Neural progenitor cell (in vitro differentiated cells): ENCODE measurements around the gene PRKCD. TPM values are rescaled to one million over a fixed set of nuclear protein-coding genes. Genes with fewer than 3 reads are reported as not detected.

ENCODE experiments used
- DNase-seq: peaks from one replicate; pipeline ENCODE4 v3.0.0-alpha.2; 2016; ENCODE audit warnings: low spot score
- H2AFZ ChIP-seq: fragments of 200-600 bp; sonication (generic); replicated peaks from 2 replicates; pipeline ENCODE4 v1.6.1; 2016; ENCODE audit warnings: antibody characterized with exemption
- H3F3A ChIP-seq: fragments of 200-600 bp; sonication (generic); 2 replicates; pipeline ENCODE4 v1.6.1; 2016; ENCODE audit warnings: antibody characterized with exemption, low read depth
- H3K27ac ChIP-seq: fragments of 200-600 bp; sonication (generic); 2 replicates; pipeline ENCODE4 v1.5.1; 2016; ENCODE audit warnings: mild to moderate bottlenecking
- H3K27me3 ChIP-seq: fragments of 200-600 bp; sonication (generic); 2 replicates; pipeline ENCODE4 v1.6.1; 2016; ENCODE audit warnings: mild to moderate bottlenecking, moderate library complexity
- H3K36me3 ChIP-seq: fragments of 200-600 bp; sonication (generic); 2 replicates; pipeline ENCODE4 v1.5.1; 2016
- H3K4me1 ChIP-seq: fragments of 200-600 bp; sonication (generic); 2 replicates; pipeline ENCODE4 v1.6.1; 2016; ENCODE audit warnings: mixed run types
- H3K4me2 ChIP-seq: fragments of 200-600 bp; sonication (generic); 2 replicates; pipeline ENCODE4 v1.6.1; 2016
- H3K4me3 ChIP-seq: fragments of 200-600 bp; sonication (generic); 2 replicates; pipeline ENCODE4 v1.5.1; 2016
- H3K79me2 ChIP-seq: fragments of 200-600 bp; sonication (generic); 2 replicates; pipeline ENCODE4 v1.6.1; 2016; ENCODE audit warnings: low read depth
- H3K9ac ChIP-seq: fragments of 200-600 bp; sonication (generic); 2 replicates; pipeline ENCODE4 v1.6.1; 2016
- H3K9me3 ChIP-seq: fragments of 200-600 bp; sonication (generic); 2 replicates; pipeline ENCODE4 v1.5.1; 2016; ENCODE audit warnings: low read depth
- H4K20me1 ChIP-seq: fragments of 200-600 bp; sonication (generic); 2 replicates; pipeline ENCODE4 v1.6.1; 2016; ENCODE audit warnings: low read depth
- H3K27ac Mint-ChIP-seq: 3 replicates; pipeline ENCODE4 v1.8.0; 2021; ENCODE audit warnings: mixed read lengths
- H3K27me3 Mint-ChIP-seq: 2 replicates; pipeline ENCODE4 v1.8.0; 2022; ENCODE audit warnings: low read depth, mild to moderate bottlenecking, inconsistent platforms, moderate library complexity, mixed read lengths; ENCODE audit not compliant: insufficient read depth
- H3K36me3 Mint-ChIP-seq: 3 replicates; pipeline ENCODE4 v1.8.0; 2021; ENCODE audit warnings: mixed read lengths
- H3K4me1 Mint-ChIP-seq: 3 replicates; pipeline ENCODE4 v1.8.0; 2021; ENCODE audit warnings: mixed read lengths
- H3K4me3 Mint-ChIP-seq: 3 replicates; pipeline ENCODE4 v1.8.0; 2021; ENCODE audit warnings: mild to moderate bottlenecking, moderate library complexity, mixed read lengths
- H3K9me3 Mint-ChIP-seq: 3 replicates; pipeline ENCODE4 v1.8.0; 2020; ENCODE audit warnings: mixed read lengths
- CTCF ChIP-seq: fragments of 200-600 bp; sonication (generic); IDR thresholded peaks from 2 replicates; pipeline ENCODE4 v1.5.1; 2017; ENCODE audit warnings: antibody characterized with exemption, mild to moderate bottlenecking
- EZH2 ChIP-seq: fragments of 200-600 bp; sonication (generic); IDR thresholded peaks from 2 replicates; pipeline ENCODE4 v1.6.1; 2017; ENCODE audit warnings: antibody characterized with exemption, mild to moderate bottlenecking, moderate library complexity
- EZH2phosphoT487 ChIP-seq: fragments of 200-600 bp; sonication (generic); IDR thresholded peaks from 2 replicates; pipeline ENCODE4 v1.6.1; 2017; ENCODE audit warnings: antibody characterized with exemption
- total RNA-seq: library from RNA; depleted of rRNA; stranded (reverse); fragments of >200 nt; gene quantifications from 2 replicates; pipeline ENCODE4 v1.2.3, GENCODE V29; 2015; ENCODE audit warnings: low replicate concordance

Gene PRKCD
- total RNA-seq, 1 donor from 2014 or later = 8.9 TPM

DNA sequence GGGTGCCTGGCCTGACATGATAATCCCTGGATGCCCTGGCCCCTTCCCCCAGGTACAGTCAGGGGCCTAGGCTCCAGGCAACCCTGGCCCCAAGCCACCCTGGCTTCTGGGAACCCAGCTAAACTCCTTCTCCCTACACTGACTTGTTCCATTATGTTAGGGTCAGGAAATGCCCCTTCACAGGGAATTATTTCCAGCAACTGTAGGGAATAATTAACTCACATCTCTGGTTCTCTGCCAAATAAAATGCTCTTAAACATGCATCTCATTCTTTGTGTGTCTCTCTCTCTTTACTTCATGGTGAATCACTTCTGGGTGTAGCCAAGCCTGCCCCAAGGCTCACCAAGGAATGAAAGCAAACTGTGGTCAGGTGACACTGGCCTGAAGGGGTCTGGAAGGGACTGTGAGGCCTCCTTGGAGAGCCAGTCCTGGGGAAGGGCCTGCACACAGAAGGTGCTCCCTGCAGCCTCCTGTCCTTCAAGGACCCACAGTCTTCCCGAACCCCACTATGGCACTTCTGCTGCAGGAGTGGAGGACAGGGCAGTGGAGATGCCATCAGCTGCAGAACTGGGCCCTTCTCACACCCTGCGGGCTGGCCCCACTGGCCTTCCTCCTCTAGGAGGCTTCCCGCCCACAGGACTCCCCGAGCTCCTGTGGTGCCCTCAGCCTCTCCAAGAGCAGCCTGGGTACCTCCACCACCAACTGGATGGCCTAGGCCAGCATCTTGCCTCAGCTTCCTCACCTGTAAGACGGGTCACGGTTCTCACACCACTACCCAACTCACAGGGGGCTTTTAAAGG, 77.2 kb downstream of the PRKCD start:
- Histone ChIP-seq H3K4me1 (peaks cover 8% of the 10 kb centered on the region), H3F3A (no peaks in the 10 kb centered on the region), H3K79me2 (peaks cover 25% of the 10 kb centered on the region), H3K9me3 (no peaks in the 10 kb centered on the region), H3K4me2 (no peak overlapping the region), H4K20me1 (peaks cover 49% of the 10 kb centered on the region), H3K4me3 (no peak overlapping the region), H3K27me3 (no peaks in the 10 kb centered on the region), H3K9ac (no peak overlapping the region), H2AFZ (no peak overlapping the region), H3K27ac (no peak overlapping the region), H3K36me3 (no peaks in the 10 kb centered on the region)
- peaks cover 17% of the 10 kb centered on the region for H3K4me1 Mint-ChIP-seq
- H3K27ac Mint-ChIP-seq = no peak overlapping the region
- no peaks in the 10 kb centered on the region for H3K9me3 Mint-ChIP-seq
- H3K27me3 Mint-ChIP-seq = peaks cover 2% of the 10 kb centered on the region
- peaks cover 25% of the 10 kb centered on the region for H3K36me3 Mint-ChIP-seq
- H3K4me3 Mint-ChIP-seq = no peak overlapping the region
- TF ChIP-seq EZH2 = no peak
- TF ChIP-seq EZH2phosphoT487 = no peak
- TF ChIP-seq CTCF = no peak
- no peak for DNase-seq

GRCh38 chr3:53238886-53239285, 77.9 kb downstream of the PRKCD start:
- H3K27me3 Mint-ChIP-seq = peaks cover 4% of the 10 kb centered on the region
- H4K20me1 ChIP-seq = peaks cover 54% of the 10 kb centered on the region
- H3K4me1 Mint-ChIP-seq = peaks cover 22% of the 10 kb centered on the region
- H3K4me3 ChIP-seq = no peak overlapping the region
- H2AFZ ChIP-seq = no peak overlapping the region
- no peaks in the 10 kb centered on the region for H3K9me3 ChIP-seq
- no peaks in the 10 kb centered on the region for H3K9me3 Mint-ChIP-seq
- H3K27ac ChIP-seq = no peak overlapping the region
- H3K4me1 ChIP-seq = peaks cover 14% of the 10 kb centered on the region
- no peak overlapping the region for H3K4me2 ChIP-seq
- H3K9ac ChIP-seq = no peak overlapping the region
- no peaks in the 10 kb centered on the region for H3K27me3 ChIP-seq
- H3K36me3 Mint-ChIP-seq = peaks cover 22% of the 10 kb centered on the region
- H3K79me2 ChIP-seq = peaks cover 31% of the 10 kb centered on the region
- no peak overlapping the region for H3K4me3 Mint-ChIP-seq
- H3K27ac Mint-ChIP-seq = no peak overlapping the region
- no peaks in the 10 kb centered on the region for H3K36me3 ChIP-seq
- no peak for DNase-seq
- H3F3A ChIP-seq = no peaks in the 10 kb centered on the region
- TF ChIP-seq EZH2 = no peak
- no peak for TF ChIP-seq CTCF
- TF ChIP-seq EZH2phosphoT487 = no peak

GRCh38 chr3:53239800-53240199, 78.8 kb downstream of the PRKCD start:
- H3F3A ChIP-seq = no peaks in the 10 kb centered on the region
- no peak for TF ChIP-seq EZH2phosphoT487
- TF ChIP-seq CTCF = no peak
- no peak for TF ChIP-seq EZH2
- DNase-seq = no peak
- H3K4me3 Mint-ChIP-seq = no peak overlapping the region
- no peak overlapping the region for H2AFZ ChIP-seq
- peaks cover 4% of the 10 kb centered on the region for H3K27me3 Mint-ChIP-seq
- no peak overlapping the region for H3K4me3 ChIP-seq
- H3K27ac Mint-ChIP-seq = no peak overlapping the region
- H3K9me3 ChIP-seq = no peaks in the 10 kb centered on the region
- peaks cover 26% of the 10 kb centered on the region for H3K4me1 Mint-ChIP-seq
- peaks cover 21% of the 10 kb centered on the region for H3K4me1 ChIP-seq
- no peaks in the 10 kb centered on the region for H3K9me3 Mint-ChIP-seq
- H3K27me3 ChIP-seq = no peaks in the 10 kb centered on the region
- H3K4me2 ChIP-seq = no peak overlapping the region
- H3K36me3 ChIP-seq = no peaks in the 10 kb centered on the region
- H3K9ac ChIP-seq = no peak overlapping the region
- H3K79me2 ChIP-seq = peaks cover 40% of the 10 kb centered on the region
- no peak overlapping the region for H3K27ac ChIP-seq
- H4K20me1 ChIP-seq = peaks cover 59% of the 10 kb centered on the region
- peaks cover 23% of the 10 kb centered on the region for H3K36me3 Mint-ChIP-seq
